Keratinocyte (primary cell): ENCODE results near the gene SRL. TPM values are rescaled to one million over a fixed set of nuclear protein-coding genes. Genes with fewer than 3 reads are reported as not detected.

Experiments used
- DNase-seq: peaks from one replicate; pipeline ENCODE4 v3.0.0-alpha.2; 2011; ENCODE audit warnings: low read depth, missing footprints, low spot score
- FAIRE-seq: peaks from 2 replicates; lab custom pipeline; 2011; peaks lifted over from hg19 to GRCh38; lab: Jason Lieb, UNC
- H2AFZ ChIP-seq: 2 replicates; pipeline ENCODE4 v1.6.0; 2012; ENCODE audit warnings: low read length, control low read depth, inconsistent platforms; ENCODE audit not compliant: control insufficient read depth
- H3K27ac ChIP-seq: 2 replicates; pipeline ENCODE4 v1.5.1; 2011; ENCODE audit warnings: low read length; ENCODE audit not compliant: control insufficient read depth, insufficient read depth
- H3K27me3 ChIP-seq: 3 replicates; pipeline ENCODE4 v1.6.0; 2011; ENCODE audit warnings: low read length; ENCODE audit not compliant: control insufficient read depth, insufficient read depth; ENCODE audit errors: extremely low read depth
- H3K36me3 ChIP-seq, 2 experiments: 2 replicates in 1 of 2; 3 replicates in 1 of 2; pipeline ENCODE4 v1.5.1; 2011; ENCODE audit warnings: low read length in 2 of 2, mild to moderate bottlenecking in 1 of 2; ENCODE audit not compliant: control insufficient read depth in 2 of 2, insufficient read depth in 2 of 2; ENCODE audit errors: extremely low read depth in 1 of 2
- H3K4me1 ChIP-seq: 3 replicates; pipeline ENCODE4 v1.5.1; 2011; ENCODE audit warnings: low read length; ENCODE audit not compliant: control insufficient read depth, insufficient read depth; ENCODE audit errors: extremely low read depth
- H3K4me2 ChIP-seq: 3 replicates; pipeline ENCODE4 v1.6.0; 2011; ENCODE audit warnings: low read depth, low read length; ENCODE audit not compliant: control insufficient read depth, insufficient read depth; ENCODE audit errors: extremely low read depth
- H3K4me3 ChIP-seq, 3 experiments: fragments of 200-600 bp in 1 of 3; sonication (generic) in 1 of 3; 2 replicates in 2 of 3; 3 replicates in 1 of 3; pipeline ENCODE4 v1.5.1; 2011 to 2016; ENCODE audit warnings: low read length in 3 of 3, mild to moderate bottlenecking in 3 of 3, control low read depth in 2 of 3, inconsistent platforms in 1 of 3, low read depth in 1 of 3, mixed read lengths in 1 of 3, mixed run types in 1 of 3, moderate library complexity in 1 of 3; ENCODE audit not compliant: control insufficient read depth in 2 of 3, insufficient read depth in 2 of 3; ENCODE audit errors: extremely low read depth in 1 of 3
- H3K79me2 ChIP-seq: 2 replicates; pipeline ENCODE4 v1.6.0; 2012; ENCODE audit warnings: low read length; ENCODE audit not compliant: control insufficient read depth, insufficient read depth
- H3K9ac ChIP-seq: 3 replicates; pipeline ENCODE4 v1.6.0; 2011; ENCODE audit warnings: low read length; ENCODE audit not compliant: control insufficient read depth, insufficient read depth; ENCODE audit errors: extremely low read depth
- H3K9me1 ChIP-seq: 3 replicates; pipeline ENCODE4 v1.6.0; 2011; ENCODE audit warnings: low read length; ENCODE audit not compliant: control insufficient read depth, insufficient read depth; ENCODE audit errors: extremely low read depth
- H3K9me3 ChIP-seq: 2 replicates; pipeline ENCODE4 v1.5.1; 2012; ENCODE audit warnings: low read depth, low read length; ENCODE audit not compliant: control insufficient read depth
- H4K20me1 ChIP-seq: 3 replicates; pipeline ENCODE4 v1.6.0; 2011; ENCODE audit warnings: low read length; ENCODE audit not compliant: control insufficient read depth, insufficient read depth; ENCODE audit errors: extremely low read depth
- CTCF ChIP-seq, 3 experiments: IDR thresholded peaks in 1 of 3; conservative IDR thresholded peaks in 1 of 3; optimal IDR thresholded peaks in 1 of 3; 2 replicates in 2 of 3; 3 replicates in 1 of 3; pipeline versions ENCODE3 to v1.5.1; 2011; ENCODE audit warnings: low read length in 3 of 3, mild to moderate bottlenecking in 3 of 3, moderate library complexity in 2 of 3, control low read depth in 1 of 3, inconsistent platforms in 1 of 3; ENCODE audit not compliant: insufficient read depth in 2 of 3; ENCODE audit errors: extremely low read depth in 1 of 3
- EZH2 ChIP-seq: IDR thresholded peaks from one replicate; pipeline ENCODE4 v1.6.1; 2012; ENCODE audit warnings: inconsistent platforms, mild to moderate bottlenecking, low read length, moderate library complexity
- dilution Hi-C: fragments of 300-500 bp; cut with MboI; formaldehyde crosslinking; loops from one replicate; pipeline ENCODE4 v1.7.0; 2020; ENCODE audit warnings: low sequenced_read_pairs; ENCODE audit not compliant: extremely low pct_ligation_motif_present
- polyA plus RNA-seq, 5 experiments: library from polyadenylated mRNA; depleted of rRNA in 3 of 5; stranded (reverse) in 3 of 5; stranded (forward) in 1 of 5; unstranded in 1 of 5; fragments of >200 nt; gene quantifications; 1 replicate in 1 of 5; 2 replicates in 3 of 5; 3 replicates in 1 of 5; pipeline versions ENCODE4 v1.2.1 to v1.2.3, GENCODE V29; 2011 to 2012; ENCODE audit warnings: missing spikeins in 2 of 5, low read depth in 1 of 5, low replicate concordance in 1 of 5

SRL gene
- polyA plus RNA-seq, 1 donor (not counting 4 experiments of a cell fraction or from before 2014, with no cell fraction given): not detected

DNA sequence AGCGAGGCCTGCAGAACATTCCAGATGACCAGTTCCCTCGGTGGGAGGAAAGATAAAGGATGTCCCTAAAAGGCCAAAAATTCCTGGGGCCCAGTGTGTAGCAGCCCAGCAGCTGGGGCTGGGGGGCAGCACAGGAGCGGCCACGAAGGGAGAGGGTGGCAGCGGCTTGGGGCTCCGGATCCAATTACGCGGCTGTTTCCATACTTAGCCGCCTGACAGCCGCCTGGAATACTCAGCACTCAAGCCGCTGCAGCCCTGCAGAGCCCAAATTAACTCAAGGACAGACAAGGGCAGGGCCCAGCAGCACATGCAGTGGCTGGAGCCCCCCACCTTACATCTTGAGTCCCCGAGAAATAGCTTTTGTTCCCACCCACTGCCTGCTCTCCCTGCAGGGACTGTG lies 1.3 kb downstream of the SRL start:
- no peak overlapping the region for H3K4me2 ChIP-seq
- no peak overlapping the region for H3K9ac ChIP-seq
- FAIRE-seq (no peak), DNase-seq (no peak)
- H3K27ac ChIP-seq: no peak overlapping the region
- dilution Hi-C loops: no loop called here
- H3K9me1 ChIP-seq: no peaks in the 10 kb centered on the region
- H3K79me2 ChIP-seq: no peaks in the 10 kb centered on the region
- no peaks in the 10 kb centered on the region for H3K36me3 ChIP-seq
- no peak overlapping the region for H2AFZ ChIP-seq
- no peaks in the 10 kb centered on the region for H3K9me3 ChIP-seq
- TF ChIP-seq CTCF (optimal IDR thresholded peaks at IDR 0.05 in 1 of 3, IDR thresholded peaks at IDR 0.05 in 1 of 3, conservative IDR thresholded peaks at IDR 0.05 in 1 of 3; ENCODE audit: extremely low read depth in 1 of 3, insufficient read depth in 2 of 3, low read length in 3 of 3): no peak
- TF ChIP-seq EZH2: no peak
- H3K4me3 ChIP-seq: no peak overlapping the region
- no peaks in the 10 kb centered on the region for H3K4me1 ChIP-seq
- H4K20me1 ChIP-seq: no peaks in the 10 kb centered on the region
- H3K27me3 ChIP-seq: peaks cover 5% of the 10 kb centered on the region

GRCh38 chr16:4239682-4240175 lies 2.2 kb downstream of the SRL start:
- no peak overlapping the region for H3K9ac ChIP-seq
- no peak overlapping the region for H3K27ac ChIP-seq
- H2AFZ ChIP-seq: no peak overlapping the region
- no peaks in the 10 kb centered on the region for H3K36me3 ChIP-seq
- H3K79me2 ChIP-seq: no peaks in the 10 kb centered on the region
- no peak overlapping the region for H3K4me3 ChIP-seq
- FAIRE-seq: no peak
- TF ChIP-seq EZH2: no peak
- no peak for TF ChIP-seq CTCF (optimal IDR thresholded peaks at IDR 0.05 in 1 of 3, IDR thresholded peaks at IDR 0.05 in 1 of 3, conservative IDR thresholded peaks at IDR 0.05 in 1 of 3; ENCODE audit: extremely low read depth in 1 of 3, insufficient read depth in 2 of 3, low read length in 3 of 3)
- no peaks in the 10 kb centered on the region for H4K20me1 ChIP-seq
- no peak overlapping the region for H3K4me2 ChIP-seq
- no peaks in the 10 kb centered on the region for H3K9me3 ChIP-seq
- no peaks in the 10 kb centered on the region for H3K9me1 ChIP-seq
- no peak for DNase-seq
- dilution Hi-C loops: no loop called here
- H3K4me1 ChIP-seq: no peaks in the 10 kb centered on the region
- H3K27me3 ChIP-seq: peaks cover 7% of the 10 kb centered on the region
